ENCODE results near the gene MINPP1. TPM values are rescaled to one million over a fixed set of nuclear protein-coding genes. Genes with fewer than 3 reads are reported as not detected.

MINPP1 gene
- polyA plus RNA-seq, 1 of the 3 experiments (the other 2 are of a cell fraction): 23.7 TPM

- TF ChIP-seq USF1 (IDR thresholded peaks at IDR 0.05; ENCODE audit: borderline replicate concordance, low read depth) (no peak), POLR2AphosphoS5 (IDR thresholded peaks at IDR 0.05; ENCODE audit: low read depth, low read length) (no peak)
These were observed 19.0 kb downstream of the MINPP1 start (continued) for GRCh38 chr10:87523731-87524130.

- CTCF ChIA-PET: interaction anchor here (1.4 kb wide), 1 partner anchor 10 kb away, joined by 5 read pairs; no protein-coding TSS in a partner anchor
- peak overlapping the region in 1 of 2 experiments; percentile 37; a peak in 1 of 4 replicates for H3K27ac ChIP-seq (ENCODE audit: low read depth in 2 of 2, low read length in 1 of 2)
- DNase-seq: no peak
These were observed 19.6 kb downstream of the MINPP1 start for GRCh38 chr10:87524296-87524695.

More at GRCh38 chr10:87524296-87524695, 19.6 kb downstream of the MINPP1 start:
- H3K9me3 ChIP-seq: no peaks in the 10 kb centered on the region
- peaks cover 40% of the 10 kb centered on the region; the same call in 1 of the 2 replicates for H3K79me2 ChIP-seq (ENCODE audit: insufficient read depth)
- H3K27me3 ChIP-seq (ENCODE audit: insufficient read depth): no peaks in the 10 kb centered on the region
- H3K36me3 ChIP-seq (replicated peaks in 1 of 2; ENCODE audit: control insufficient read depth in 1 of 2, insufficient read depth in 2 of 2, low read length in 1 of 2): peaks cover 46 to 52% of the 10 kb centered on the region in 2 experiments
- no peak for TF ChIP-seq PBX3 (IDR thresholded peaks at IDR 0.05)
- TF ChIP-seq EP300 (IDR thresholded peaks at IDR 0.05; ENCODE audit: borderline replicate concordance in 1 of 2, low read depth in 1 of 2, low read length in 1 of 2): no peak
- no peak for TF ChIP-seq USF2 (IDR thresholded peaks at IDR 0.05; ENCODE audit: borderline replicate concordance, low read depth, low read length)
- no peak for TF ChIP-seq EZH2phosphoT487 (IDR thresholded peaks at IDR 0.05; ENCODE audit: borderline replicate concordance, low read depth)
- no peak for TF ChIP-seq GABPA (IDR thresholded peaks at IDR 0.05; ENCODE audit: low read depth)
- no peak for TF ChIP-seq RAD21 (IDR thresholded peaks at IDR 0.05; ENCODE audit: low read length)
- TF ChIP-seq ELF1 (IDR thresholded peaks at IDR 0.05): no peak
- no peak for TF ChIP-seq NRF1 (IDR thresholded peaks at IDR 0.05; ENCODE audit: low read depth, low read length)
- no peak for TF ChIP-seq TEAD4 (IDR thresholded peaks at IDR 0.05; ENCODE audit: borderline replicate concordance, insufficient read depth)
- no peak for TF ChIP-seq JUND (IDR thresholded peaks at IDR 0.05)
- TF ChIP-seq RXRA (IDR thresholded peaks at IDR 0.05; ENCODE audit: borderline replicate concordance, low read depth): no peak
- no peak for TF ChIP-seq FOXM1 (IDR thresholded peaks at IDR 0.05; ENCODE audit: low read depth)
- H3K4me3 ChIP-seq (ENCODE audit: low read depth in 2 of 2, low read length in 1 of 2): no peak overlapping the region
- no peaks in the 10 kb centered on the region for H3F3A ChIP-seq (replicated peaks; ENCODE audit: insufficient read depth)
- no peak overlapping the region for H3K9ac ChIP-seq
- no peaks in the 10 kb centered on the region for H3K9me2 ChIP-seq
- H3K4me1 ChIP-seq (ENCODE audit: control insufficient read depth in 1 of 2, insufficient read depth in 2 of 2, low read depth in 1 of 2, low read length in 1 of 2): no peaks in the 10 kb centered on the region
- H3K4me2 ChIP-seq: no peak overlapping the region
- H4K20me1 ChIP-seq (ENCODE audit: insufficient read depth): no peaks in the 10 kb centered on the region
- POLR2A ChIA-PET: no interaction called here
- no peak overlapping the region for H2AFZ ChIP-seq (ENCODE audit: low read depth)

All from SK-N-SH (cell line).